ENCODE results near the gene DHRS7. TPM values are rescaled to one million over a fixed set of nuclear protein-coding genes. Genes with fewer than 3 reads are reported as not detected.
"Not testable (repeated sequence)": the region's sequence is repeated elsewhere in the genome, so short reads cannot be mapped to it uniquely, and the experiment has no call there.

Gene DHRS7
- total RNA-seq, 1 donor from 2014 or later, result 92.1 TPM

DNA sequence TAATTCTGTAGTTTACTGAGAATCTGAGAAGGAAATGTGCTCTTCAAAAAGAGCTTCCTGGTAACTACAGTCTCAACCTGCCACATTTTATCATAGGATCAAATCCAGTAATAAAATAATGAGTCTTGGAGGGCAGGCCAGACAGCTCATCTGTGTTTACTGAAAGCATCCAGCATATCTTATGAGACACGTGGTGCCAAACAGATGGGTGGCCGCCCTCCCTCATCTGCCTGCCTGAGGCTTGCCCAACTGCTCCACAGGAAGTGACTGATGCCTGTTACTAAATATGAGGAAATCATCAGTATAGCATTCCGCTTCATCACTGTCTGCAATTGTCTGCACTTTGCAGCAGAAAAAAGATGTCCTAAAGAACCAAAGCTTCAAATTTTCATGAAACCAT, 13.5 kb downstream of the DHRS7 start:
- DNase-seq (ENCODE audit: low spot score), result no peak
- ATAC-seq, result peak; percentile 68

DNA sequence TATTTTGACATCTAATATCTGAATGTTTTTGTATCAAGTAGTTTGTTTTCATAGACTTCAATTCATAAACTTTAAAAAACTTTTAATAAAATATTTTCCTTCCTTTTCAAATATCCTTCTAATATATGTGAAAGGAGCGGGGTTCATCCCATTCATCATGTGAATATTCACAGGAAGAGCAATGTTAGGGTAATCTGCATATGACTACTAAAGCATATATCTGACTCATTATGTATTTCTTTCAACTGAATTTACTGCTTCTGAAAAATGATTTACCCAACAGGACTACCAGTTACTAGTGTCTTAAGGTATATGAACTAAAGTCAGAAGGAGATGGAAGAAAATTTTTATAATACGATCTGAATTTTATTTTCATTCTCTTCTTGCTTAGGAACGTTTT, 30.5 kb downstream of the DHRS7 start:
- ATAC-seq (no peak), DNase-seq (ENCODE audit: low spot score) (no peak)

DNA sequence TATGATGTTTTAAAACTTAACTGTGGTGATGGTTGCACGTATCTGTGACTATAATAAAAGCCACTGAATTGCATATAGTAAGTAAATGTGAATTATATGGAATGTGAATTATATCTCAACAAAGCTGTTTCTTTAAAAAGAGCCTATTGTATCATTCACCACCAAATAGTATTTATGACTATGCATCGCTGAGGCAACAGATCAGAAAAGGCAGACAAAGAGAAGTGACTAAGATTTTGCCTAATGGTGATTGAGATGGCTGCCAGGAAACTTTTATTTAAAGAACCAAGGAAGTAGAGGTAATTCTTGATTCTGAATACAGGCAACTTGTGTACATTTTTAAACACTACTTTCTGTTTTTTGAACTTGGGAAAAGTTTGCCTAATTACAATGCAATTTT, 31.7 kb downstream of the DHRS7 start:
- no peak for DNase-seq (ENCODE audit: low spot score)

DNA sequence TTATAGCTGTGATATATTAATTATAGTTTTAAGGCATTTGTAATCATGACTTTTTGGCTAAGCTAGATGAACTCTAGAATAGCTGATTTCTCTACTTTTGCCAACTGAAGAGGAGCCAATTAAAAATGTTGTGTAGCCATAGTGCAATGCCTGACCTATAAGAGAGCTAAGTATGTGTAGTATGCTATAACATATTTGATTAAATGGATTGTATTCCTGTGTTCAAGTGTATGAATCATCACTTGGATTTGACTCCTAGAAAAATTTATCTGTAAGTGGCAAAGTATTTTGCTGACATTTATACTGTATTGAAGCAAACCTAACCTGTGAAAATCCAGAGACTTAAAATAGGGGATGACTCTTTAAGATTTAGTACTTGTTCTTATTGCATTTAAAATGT, 39.3 kb downstream of the DHRS7 start:
- ATAC-seq, result no peak

More for the DNA sequence above, 31.7 kb downstream of the DHRS7 start:
- no peak for ATAC-seq

DNA sequence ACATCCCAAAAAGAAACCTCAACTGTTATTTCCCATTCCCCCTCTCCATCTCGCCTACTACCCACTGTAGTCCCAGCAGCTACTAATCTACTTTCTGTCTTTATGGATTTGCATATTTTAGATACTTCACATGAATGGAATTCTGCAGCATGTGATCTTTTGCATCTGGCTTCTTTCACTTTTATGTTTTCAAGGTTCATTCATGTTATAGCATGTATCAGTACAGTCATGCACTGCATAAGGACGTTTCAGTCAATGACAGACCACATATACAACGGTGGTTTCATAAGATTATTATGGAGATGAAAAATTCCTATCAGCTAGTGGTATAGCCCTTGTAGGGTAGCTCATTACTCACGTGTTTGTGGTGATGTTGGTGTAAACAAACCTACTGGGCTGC, 49.0 kb downstream of the DHRS7 start:
- no peak for ATAC-seq
- no peak for DNase-seq (ENCODE audit: low spot score)

More for the DNA sequence above, 39.3 kb downstream of the DHRS7 start:
- no peak for DNase-seq (ENCODE audit: low spot score)

DNA sequence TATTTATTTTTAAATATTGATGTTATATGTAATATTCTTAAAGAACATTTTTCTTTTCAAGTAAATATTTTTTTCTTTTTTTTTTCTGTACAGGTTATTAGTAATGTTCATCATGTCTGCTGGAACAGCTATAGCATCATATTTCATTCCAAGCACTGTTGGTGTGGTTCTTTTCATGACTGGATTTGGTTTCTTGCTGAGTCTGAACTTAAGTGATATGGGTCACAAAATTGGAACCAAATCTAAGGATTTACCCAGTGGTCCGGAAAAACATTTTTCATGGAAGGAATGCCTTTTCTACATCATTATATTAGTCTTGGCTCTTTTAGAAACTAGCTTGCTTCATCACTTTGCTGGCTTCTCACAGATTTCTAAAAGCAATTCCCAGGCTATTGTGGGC, 50.3 kb downstream of the DHRS7 start:
- ATAC-seq, result no peak
- no peak for DNase-seq (ENCODE audit: low spot score)

DNA sequence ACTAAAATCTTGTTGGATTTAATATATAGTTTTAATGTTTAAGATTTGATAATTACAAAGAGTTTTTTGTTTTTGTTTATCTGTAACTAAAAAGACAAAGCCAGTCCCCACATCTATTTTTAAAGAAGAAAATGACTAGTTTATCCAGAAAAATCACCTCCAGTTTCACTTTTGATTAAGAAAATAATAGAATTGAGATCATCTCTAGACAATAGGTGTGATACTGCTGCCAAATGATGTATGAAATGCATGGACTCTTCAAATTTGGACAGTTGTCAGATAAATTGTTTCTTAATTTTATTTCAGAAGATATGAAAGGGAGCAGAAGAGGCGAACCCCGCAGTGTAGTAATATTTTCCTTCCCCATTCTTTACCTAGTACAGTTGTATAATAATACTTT, 53.5 kb downstream of the DHRS7 start:
- no peak for DNase-seq (ENCODE audit: low spot score)
- no peak for ATAC-seq

DNA sequence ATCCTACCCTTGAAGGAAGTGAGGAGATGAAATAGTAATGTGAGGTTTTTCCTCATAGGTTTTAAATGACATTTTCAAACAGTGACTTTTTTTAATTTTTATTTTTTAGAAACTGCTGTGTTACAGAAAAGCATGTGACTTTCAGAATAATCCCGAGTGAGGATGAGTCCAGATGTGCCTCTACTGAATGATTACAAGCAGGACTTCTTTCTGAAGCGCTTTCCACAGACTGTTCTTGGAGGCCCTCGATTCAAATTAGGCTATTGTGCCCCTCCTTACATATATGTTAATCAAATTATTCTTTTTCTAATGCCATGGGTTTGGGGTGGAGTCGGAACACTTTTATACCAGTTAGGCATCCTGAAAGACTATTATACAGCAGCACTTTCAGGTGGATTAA, 57.7 kb downstream of the DHRS7 start:
- DNase-seq (ENCODE audit: low spot score) (no peak), ATAC-seq (no peak)

DNA sequence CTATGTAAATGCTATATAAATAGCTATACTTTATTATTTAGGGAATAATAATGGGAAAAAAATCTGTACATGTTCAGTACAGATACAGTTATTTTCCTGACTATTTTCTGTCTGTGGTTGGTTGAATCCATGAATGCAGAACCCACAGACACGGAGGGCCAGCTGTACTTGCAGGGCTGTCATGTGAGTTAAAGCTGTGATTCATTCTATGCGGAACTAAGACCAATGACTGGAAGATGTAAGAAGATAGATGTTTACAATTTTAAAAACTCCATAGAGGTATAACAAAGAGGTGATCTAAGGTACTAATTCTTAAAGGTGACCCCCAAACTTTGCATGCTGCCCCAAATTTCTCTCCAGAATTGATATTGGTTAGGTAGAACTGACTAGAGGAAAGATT, 58.9 kb downstream of the DHRS7 start:
- no peak for DNase-seq (ENCODE audit: low spot score)
- no peak for ATAC-seq

DNA sequence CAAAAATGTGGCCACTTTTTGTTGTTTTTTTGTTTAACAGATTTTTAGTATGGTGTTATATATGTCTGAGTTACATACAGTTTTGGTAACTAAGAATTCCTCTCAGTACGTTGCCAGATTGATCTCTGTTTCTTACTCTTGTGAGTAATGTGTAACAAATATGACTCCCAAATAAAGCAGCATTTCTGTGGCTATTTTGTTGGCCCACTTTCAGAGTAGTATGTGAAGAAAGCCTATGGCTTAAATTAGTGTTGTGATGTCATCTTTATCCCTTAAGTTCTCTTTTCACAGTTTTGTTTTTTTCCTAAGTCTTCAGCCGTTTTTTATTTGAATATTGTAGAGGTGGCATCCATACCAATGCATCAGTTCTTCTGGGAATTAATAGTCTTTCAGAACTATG, 62.8 kb downstream of the DHRS7 start:
- DNase-seq (ENCODE audit: low spot score), result no peak
- ATAC-seq, result no peak

DNA sequence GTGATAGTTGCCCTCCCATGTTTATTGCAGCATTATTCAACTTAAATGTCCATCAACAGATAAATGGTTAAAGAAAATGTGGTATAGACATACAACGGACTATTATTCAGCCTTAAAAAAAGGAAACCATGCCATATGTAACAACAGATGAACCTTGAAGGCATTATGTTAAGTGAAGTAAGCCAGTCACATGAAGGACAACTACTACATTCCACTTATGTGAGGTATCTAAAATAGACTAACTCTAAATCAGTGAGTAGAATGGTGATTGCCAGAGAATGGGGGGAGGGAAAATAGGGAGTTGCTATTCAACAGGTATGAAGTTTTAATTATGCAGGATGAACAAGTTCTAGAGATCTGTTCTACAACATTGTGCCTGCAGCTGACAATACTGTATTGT, 63.4 kb downstream of the DHRS7 start:
- no peak for ATAC-seq

DNA sequence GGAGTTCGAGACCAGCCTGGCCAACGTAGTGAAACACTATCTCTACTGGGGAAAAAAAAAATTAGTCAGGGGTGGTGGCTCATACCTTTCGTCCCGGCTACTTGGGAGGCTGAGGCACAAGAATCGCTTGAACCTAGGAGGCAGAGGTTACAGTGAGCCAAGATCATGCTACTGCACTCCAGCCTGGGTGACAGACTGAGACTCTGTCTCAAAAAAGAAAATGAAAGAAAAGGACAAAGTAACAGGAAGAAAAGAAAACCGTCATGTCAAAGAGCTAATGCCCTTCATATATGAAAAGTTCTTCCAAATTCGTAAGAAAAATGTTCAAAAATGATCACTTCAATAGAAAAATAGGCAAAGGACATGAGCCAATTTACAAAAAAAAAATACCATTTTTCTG, 65.3 kb downstream of the DHRS7 start:
- not testable (repeated sequence) for ATAC-seq; DNase-seq (ENCODE audit: low spot score)

More for the DNA sequence above, 63.4 kb downstream of the DHRS7 start:
- no peak for DNase-seq (ENCODE audit: low spot score)

DNA sequence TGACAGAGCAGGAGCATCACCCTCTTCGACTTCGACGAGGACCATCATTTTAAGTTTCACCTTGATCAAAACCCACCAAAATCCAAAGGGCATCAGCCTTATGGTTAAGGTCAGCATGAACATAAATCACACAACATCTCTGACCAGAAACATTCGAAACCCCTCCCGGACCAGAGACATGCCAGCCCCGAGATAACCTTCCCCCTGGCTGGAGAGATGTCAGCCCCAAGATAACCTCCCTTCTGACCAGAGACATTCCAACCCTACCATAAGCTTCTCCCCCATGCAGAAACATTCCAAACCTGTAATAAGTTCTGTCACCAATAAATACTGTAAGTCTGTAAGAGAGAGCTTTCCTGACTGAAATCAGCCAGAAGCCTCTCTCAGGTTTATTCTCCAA, 67.2 kb downstream of the DHRS7 start:
- ATAC-seq, result no peak
- DNase-seq (ENCODE audit: low spot score), result no peak

DNA sequence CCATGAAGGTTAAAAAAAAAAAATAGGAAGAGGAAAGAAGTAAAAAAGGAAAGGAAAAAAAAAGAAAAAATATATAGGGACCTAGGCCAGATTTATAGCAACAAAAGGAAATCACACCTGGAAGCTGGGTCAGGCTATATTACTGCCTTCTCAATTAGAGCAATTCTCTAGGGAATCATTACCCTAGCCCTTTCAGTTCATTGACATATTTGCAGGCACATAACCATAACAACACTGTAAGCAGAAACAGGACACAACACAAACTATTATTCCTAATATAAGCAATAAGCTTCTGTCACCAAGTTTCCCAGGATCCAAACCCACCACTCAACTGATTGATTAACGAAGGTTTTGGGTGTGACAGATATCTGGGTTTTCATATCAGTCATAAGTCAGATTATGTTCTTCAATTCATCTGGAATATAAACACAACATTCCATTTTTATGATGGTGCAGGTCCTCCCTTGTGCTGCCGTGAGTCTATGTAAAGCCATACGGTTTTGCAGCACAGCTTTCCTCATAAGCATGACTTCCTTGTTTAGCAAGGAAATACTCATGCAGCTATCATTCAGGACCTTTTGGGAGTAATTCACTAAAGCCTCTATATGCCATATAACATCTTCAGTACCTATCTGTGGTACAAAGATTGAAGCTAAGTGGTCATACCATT, 69.3 kb downstream of the DHRS7 start:
- DNase-seq (ENCODE audit: low spot score) (no peak), ATAC-seq (no peak)

DNA sequence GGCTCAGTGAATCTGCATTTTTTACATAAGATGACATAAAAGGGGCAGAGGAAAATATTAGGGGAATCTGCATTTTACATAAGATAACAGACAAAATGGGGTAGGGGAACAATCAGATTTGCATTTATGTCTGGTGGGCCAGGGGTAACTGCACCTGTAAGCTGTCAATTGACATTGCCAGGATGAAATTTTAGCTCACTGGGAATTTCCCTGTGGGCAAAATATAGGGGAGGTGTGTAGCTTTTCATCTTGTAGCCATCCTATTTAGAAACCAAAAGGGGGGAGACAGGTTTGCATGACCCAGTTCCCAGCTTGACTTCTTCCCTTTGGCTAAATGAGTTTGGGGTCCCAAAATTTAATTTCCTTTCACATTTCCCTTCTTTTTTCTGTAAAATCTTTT, 70.0 kb downstream of the DHRS7 start:
- ATAC-seq, result no peak
- no peak for DNase-seq (ENCODE audit: low spot score)

DNA sequence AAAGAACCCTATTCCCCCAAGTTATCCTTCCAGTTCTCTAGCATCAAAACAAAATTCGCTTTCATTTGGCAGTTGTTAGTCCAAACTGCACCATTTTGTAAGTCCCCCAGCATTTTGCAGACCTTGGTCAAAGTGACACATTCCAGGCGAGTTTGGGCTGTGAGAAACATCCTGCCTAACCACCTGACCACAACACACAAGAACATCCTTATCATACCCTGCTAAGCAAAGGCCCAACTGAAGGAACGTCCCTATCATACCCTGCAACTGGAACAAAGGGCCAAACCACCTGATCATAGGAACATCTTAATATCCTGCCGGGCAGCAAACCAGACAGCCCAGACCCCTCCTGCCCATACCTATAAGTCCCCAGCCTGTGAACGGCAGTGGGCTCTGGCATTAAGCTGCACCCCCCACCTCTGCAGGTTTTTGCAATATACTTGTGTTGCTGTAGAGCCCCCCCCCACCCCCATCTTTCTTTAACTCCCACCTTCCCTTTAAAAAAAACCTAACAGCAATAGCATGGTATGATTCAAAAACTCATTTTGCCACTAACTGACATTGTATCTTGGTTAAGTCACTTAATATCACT, 70.8 kb downstream of the DHRS7 start:
- ATAC-seq (no peak), DNase-seq (ENCODE audit: low spot score) (no peak)

Other genes with a start within 250 kb of the DHRS7 start
- gene LRRC9, start 245.3 kb downstream of the DHRS7 start, total RNA-seq, result not detected
- 17.4 TPM for gene PCNX4, start 73.5 kb downstream of the DHRS7 start, total RNA-seq
- gene PPM1A, start 83.8 kb upstream of the DHRS7 start, total RNA-seq, result 43.7 TPM